HG03196 (cell line): ENCODE data around the gene PPM1E.
"Not testable (repeated sequence)": the region's sequence is repeated elsewhere in the genome, so short reads cannot be mapped to it uniquely, and the experiment has no call there.

Experiments
- ATAC-seq: cut with Tn5 transposase; IDR thresholded peaks from one replicate; pipeline ENCODE4 v1.9.1; 2021; ENCODE audit not compliant: unreplicated experiment

The PPM1E gene

GRCh38 chr17:58778482-58778881, 22.8 kb downstream of the PPM1E start:
- ATAC-seq = not testable (repeated sequence)

- no peak for ATAC-seq
These were observed 23.8 kb downstream of the PPM1E start for GRCh38 chr17:58779446-58779845.

- no peak for ATAC-seq
These were observed 27.7 kb downstream of the PPM1E start for GRCh38 chr17:58783380-58783779.

- no peak for ATAC-seq
These were observed 29.4 kb downstream of the PPM1E start for GRCh38 chr17:58785097-58785496.

GRCh38 chr17:58786586-58787295, 31.1 kb downstream of the PPM1E start:
- ATAC-seq = no peak

GRCh38 chr17:58788199-58788598, 32.5 kb downstream of the PPM1E start:
- no peak for ATAC-seq

GRCh38 chr17:58789160-58789559, 33.5 kb downstream of the PPM1E start:
- no peak for ATAC-seq

- ATAC-seq = no peak
These were observed 34.2 kb downstream of the PPM1E start for GRCh38 chr17:58789831-58790230.

GRCh38 chr17:58794508-58794907, 38.9 kb downstream of the PPM1E start:
- not testable (repeated sequence) for ATAC-seq

- no peak for ATAC-seq
These were observed 46.5 kb downstream of the PPM1E start for GRCh38 chr17:58802188-58802587.

- ATAC-seq = no peak
These were observed 50.4 kb downstream of the PPM1E start for GRCh38 chr17:58806046-58806445.

GRCh38 chr17:58808609-58809563, 53.2 kb downstream of the PPM1E start:
- no peak for ATAC-seq

GRCh38 chr17:58809564-58809936, 53.9 kb downstream of the PPM1E start:
- no peak for ATAC-seq

GRCh38 chr17:58811290-58811689, 55.6 kb downstream of the PPM1E start:
- ATAC-seq = no peak

GRCh38 chr17:58813712-58814111, 58.1 kb downstream of the PPM1E start:
- ATAC-seq = no peak

GRCh38 chr17:58818654-58819053, 63.0 kb downstream of the PPM1E start:
- no peak for ATAC-seq

- no peak for ATAC-seq
These were observed 66.7 kb downstream of the PPM1E start for GRCh38 chr17:58822148-58823050.

- no peak for ATAC-seq
These were observed 67.4 kb downstream of the PPM1E start for GRCh38 chr17:58823051-58823525.

GRCh38 chr17:58829172-58829637, 73.6 kb downstream of the PPM1E start:
- ATAC-seq = no peak

GRCh38 chr17:58831780-58832179, 76.1 kb downstream of the PPM1E start:
- ATAC-seq = no peak

- no peak for ATAC-seq
These were observed 76.9 kb downstream of the PPM1E start for GRCh38 chr17:58832514-58832913.
